DMS79 treated with DMSO at 0.1 percent for 48 hours (cell line): ENCODE data around the gene ZNF697.
A peak's percentile ranks its signal among the peaks of the same experiment; 100 is the strongest.
"Not testable (repeated sequence)": the region's sequence is repeated elsewhere in the genome, so short reads cannot be mapped to it uniquely, and the experiment has no call there.

Experiments
- DNase-seq: peaks from one replicate; lab custom pipeline; 2025; lab: John Stamatoyannopoulos, UW

The ZNF697 gene

GRCh38 chr1:119631433-119632102 is 16.5 kb downstream of the ZNF697 start:
- DNase-seq = peak; percentile 69

GRCh38 chr1:119631086-119631432 is 17.0 kb downstream of the ZNF697 start:
- DNase-seq = peak; percentile 69

- DNase-seq = no peak
These were observed 21.2 kb downstream of the ZNF697 start for GRCh38 chr1:119626841-119627240.

- DNase-seq = no peak
These were observed 22.0 kb downstream of the ZNF697 start for GRCh38 chr1:119626011-119626545.

- DNase-seq = no peak
These were observed 24.4 kb downstream of the ZNF697 start for GRCh38 chr1:119623678-119624077.

GRCh38 chr1:119623193-119623515 is 24.9 kb downstream of the ZNF697 start:
- DNase-seq = no peak

GRCh38 chr1:119622311-119623192 is 25.5 kb downstream of the ZNF697 start:
- DNase-seq = no peak

GRCh38 chr1:119621705-119622104 is 26.4 kb downstream of the ZNF697 start:
- DNase-seq = no peak

- peak; percentile 76 for DNase-seq
These were observed 30.0 kb downstream of the ZNF697 start for GRCh38 chr1:119617751-119618691.

GRCh38 chr1:119616748-119617147 is 31.3 kb downstream of the ZNF697 start:
- not testable (repeated sequence) for DNase-seq

- not testable (repeated sequence) for DNase-seq
These were observed 33.0 kb downstream of the ZNF697 start for GRCh38 chr1:119615100-119615499.

- peak; percentile 81 for DNase-seq
These were observed 34.0 kb downstream of the ZNF697 start for GRCh38 chr1:119613769-119614720.

- DNase-seq = peak; percentile 70
These were observed 36.4 kb downstream of the ZNF697 start for GRCh38 chr1:119611701-119612113.

GRCh38 chr1:119608816-119609215 is 39.2 kb downstream of the ZNF697 start:
- DNase-seq = not testable (repeated sequence)

GRCh38 chr1:119607087-119607807 is 40.8 kb downstream of the ZNF697 start:
- DNase-seq = not testable (repeated sequence)

- no peak for DNase-seq
These were observed 41.7 kb downstream of the ZNF697 start for GRCh38 chr1:119606394-119606793.

GRCh38 chr1:119605686-119606085 is 42.4 kb downstream of the ZNF697 start:
- DNase-seq = no peak

- DNase-seq = not testable (repeated sequence)
These were observed 43.0 kb downstream of the ZNF697 start for GRCh38 chr1:119605080-119605479.

GRCh38 chr1:119603695-119604094 is 44.4 kb downstream of the ZNF697 start:
- DNase-seq = no peak

GRCh38 chr1:119603241-119603640 is 44.8 kb downstream of the ZNF697 start:
- DNase-seq = not testable (repeated sequence)
